G401.6 (cell line): ENCODE results near the gene C5orf15.

Source experiments
- FAIRE-seq: peaks from 2 replicates; lab custom pipeline; 2012; peaks lifted over from hg19 to GRCh38; lab: Jason Lieb, UNC

C5orf15 gene

GRCh38 chr5:133968204-133968980, at the start of gene C5orf15:
TSS of gene C5orf15 (minus strand) at chr5:133968625. CDS start at chr5:133968584, 41 bp downstream.
- peak; percentile 98 for FAIRE-seq

- FAIRE-seq = no peak
These were observed 39.9 kb upstream of the C5orf15 start for GRCh38 chr5:134008266-134008749.

GRCh38 chr5:134007581-134008265, 39.3 kb upstream of the C5orf15 start:
- no peak for FAIRE-seq

GRCh38 chr5:134006115-134006514, 37.7 kb upstream of the C5orf15 start:
- no peak for FAIRE-seq

GRCh38 chr5:134005417-134006061, 37.1 kb upstream of the C5orf15 start:
- FAIRE-seq = no peak

GRCh38 chr5:134004626-134005416, 36.4 kb upstream of the C5orf15 start, which contains the start of gene VDAC1:
TSS of gene VDAC1 (minus strand) at chr5:134004975. CDS start at chr5:133993012, 11,963 bp downstream.
- FAIRE-seq = no peak

- no peak for FAIRE-seq
These were observed 35.6 kb upstream of the C5orf15 start for GRCh38 chr5:134003817-134004625.

GRCh38 chr5:134003064-134003816, 34.8 kb upstream of the C5orf15 start:
- no peak for FAIRE-seq

- FAIRE-seq = no peak
These were observed 33.7 kb upstream of the C5orf15 start for GRCh38 chr5:134001938-134002731.

GRCh38 chr5:134000696-134001453, 32.5 kb upstream of the C5orf15 start:
- no peak for FAIRE-seq

GRCh38 chr5:134000091-134000511, 31.7 kb upstream of the C5orf15 start:
- FAIRE-seq = no peak

- FAIRE-seq = no peak
These were observed 30.4 kb upstream of the C5orf15 start for GRCh38 chr5:133998807-133999206.

- FAIRE-seq = no peak
These were observed 29.6 kb upstream of the C5orf15 start for GRCh38 chr5:133998042-133998441.

GRCh38 chr5:133996683-133997252, 28.3 kb upstream of the C5orf15 start:
- no peak for FAIRE-seq

- FAIRE-seq = no peak
These were observed 27.6 kb upstream of the C5orf15 start for GRCh38 chr5:133995883-133996563.

- FAIRE-seq = no peak
These were observed 26.9 kb upstream of the C5orf15 start for GRCh38 chr5:133995341-133995740.

- FAIRE-seq = no peak
These were observed 26.5 kb upstream of the C5orf15 start for GRCh38 chr5:133994990-133995333.
